GM12878 (cell line): Measurements from ENCODE around the gene COX6A2. TPM values are rescaled to one million over a fixed set of nuclear protein-coding genes. Genes with fewer than 3 reads are reported as not detected.
A peak's percentile ranks its signal among the peaks of the same experiment; 100 is the strongest.

Experiments used
- BACH1 ChIP-seq: fragments of 450-650 bp; IDR thresholded peaks from 2 replicates; pipeline ENCODE4 v1.6.1; 2017; ENCODE audit warnings: mild to moderate bottlenecking, borderline replicate concordance
- BHLHE40 ChIP-seq, 2 experiments: fragments of 450-650 bp in 1 of 2; IDR thresholded peaks; 2 replicates each; pipeline ENCODE4 v1.6.1; 2011 to 2017; ENCODE audit warnings: low read depth in 2 of 2, borderline replicate concordance in 1 of 2, improper control_type of control experiment in 1 of 2, low read length in 1 of 2, mild to moderate bottlenecking in 1 of 2
- CHD1 ChIP-seq: IDR thresholded peaks from 2 replicates; pipeline ENCODE4 v1.6.1; 2012; ENCODE audit warnings: low read depth, low read length, improper control_type of control experiment
- CHD2 ChIP-seq: IDR thresholded peaks from 2 replicates; pipeline ENCODE4 v1.6.1; 2011; ENCODE audit warnings: low read depth, low read length, improper control_type of control experiment, borderline replicate concordance
- CHD4 ChIP-seq: fragments of 200-600 bp; sonication (generic); IDR thresholded peaks from 2 replicates; pipeline ENCODE4 v1.6.1; 2016; ENCODE audit warnings: mild to moderate bottlenecking
- ELK1 ChIP-seq: IDR thresholded peaks from 2 replicates; pipeline ENCODE4 v1.6.1; 2012; ENCODE audit warnings: low read depth, low read length, improper control_type of control experiment
- GABPA ChIP-seq: IDR thresholded peaks from 2 replicates; pipeline ENCODE4 v1.6.1; 2014; ENCODE audit warnings: antibody characterized with exemption, low read depth, mild to moderate bottlenecking, inconsistent platforms
- IKZF1 ChIP-seq: fragments of 450-650 bp; conservative IDR thresholded peaks from 2 replicates; pipeline ENCODE4 v1.6.1; 2017; ENCODE audit warnings: antibody characterized with exemption, mild to moderate bottlenecking
- IRF3 ChIP-seq: fragments of 450-650 bp; IDR thresholded peaks from 2 replicates; pipeline ENCODE4 v1.6.1; 2014; ENCODE audit warnings: mild to moderate bottlenecking
- IRF4 ChIP-seq: IDR thresholded peaks from 2 replicates; pipeline ENCODE4 v1.6.1; 2011; ENCODE audit warnings: low read depth, low read length
- LARP7 ChIP-seq: fragments of 450-650 bp; IDR thresholded peaks from 2 replicates; pipeline ENCODE4 v1.6.1; 2017; ENCODE audit warnings: mild to moderate bottlenecking
- MTA2 ChIP-seq: fragments of 450-650 bp; IDR thresholded peaks from 2 replicates; pipeline ENCODE4 v1.6.1; 2016; ENCODE audit warnings: low read depth, mild to moderate bottlenecking, moderate library complexity
- MYB ChIP-seq: fragments of 150-350 bp; IDR thresholded peaks from 2 replicates; pipeline ENCODE4 v1.6.1; 2014; ENCODE audit warnings: mild to moderate bottlenecking, low read depth, low read length, borderline replicate concordance
- NFYB ChIP-seq: IDR thresholded peaks from 2 replicates; pipeline ENCODE4 v1.6.1; 2011; ENCODE audit warnings: low read depth, mild to moderate bottlenecking, low read length, improper control_type of control experiment, moderate library complexity; ENCODE audit not compliant: insufficient read depth
- PAX5 ChIP-seq: IDR thresholded peaks from 2 replicates; pipeline ENCODE4 v1.6.1; 2011; ENCODE audit warnings: low read depth, low read length, borderline replicate concordance
- PAX8 ChIP-seq: fragments of 450-650 bp; IDR thresholded peaks from 2 replicates; pipeline ENCODE4 v1.6.1; 2017; ENCODE audit warnings: mild to moderate bottlenecking, moderate library complexity
- PBX3 ChIP-seq: IDR thresholded peaks from 2 replicates; pipeline ENCODE4 v1.6.1; 2011; ENCODE audit warnings: mild to moderate bottlenecking, low read depth, low read length, moderate library complexity; ENCODE audit not compliant: insufficient replicate concordance
- PKNOX1 ChIP-seq: fragments of 450-650 bp; IDR thresholded peaks from 2 replicates; pipeline ENCODE4 v1.6.1; 2016; ENCODE audit warnings: mild to moderate bottlenecking
- POLR2A ChIP-seq: IDR thresholded peaks from 2 replicates; pipeline ENCODE4 v1.6.1; 2011; ENCODE audit warnings: low read depth, mild to moderate bottlenecking, low read length
- POU2F2 ChIP-seq: IDR thresholded peaks from 3 replicates; pipeline ENCODE4 v1.6.1; 2011; ENCODE audit warnings: low read depth, mild to moderate bottlenecking, low read length, borderline replicate concordance
- SMC3 ChIP-seq: IDR thresholded peaks from 2 replicates; pipeline ENCODE4 v1.6.1; 2011; ENCODE audit warnings: low read length, improper control_type of control experiment, borderline replicate concordance
- SP1 ChIP-seq: IDR thresholded peaks from one replicate; pipeline ENCODE4 v1.6.1; 2011; ENCODE audit warnings: low read depth, low read length
- STAT1 ChIP-seq: fragments of 450-650 bp; conservative IDR thresholded peaks from 2 replicates; pipeline ENCODE4 v1.6.1; 2014; ENCODE audit warnings: antibody characterized with exemption, mild to moderate bottlenecking
- SUZ12 ChIP-seq: fragments of 200-600 bp; sonication (generic); IDR thresholded peaks from one replicate; pipeline ENCODE4 v1.6.1; 2018; ENCODE audit warnings: antibody characterized with exemption, mild to moderate bottlenecking; ENCODE audit not compliant: unreplicated experiment
- YBX1 ChIP-seq: fragments of 450-650 bp; IDR thresholded peaks from 2 replicates; pipeline ENCODE4 v1.6.1; 2016; ENCODE audit warnings: antibody characterized with exemption
- ZNF384 ChIP-seq: IDR thresholded peaks from 2 replicates; pipeline ENCODE4 v1.6.1; 2012; ENCODE audit warnings: low read depth, mild to moderate bottlenecking, low read length, improper control_type of control experiment, borderline replicate concordance
- ZZZ3 ChIP-seq: IDR thresholded peaks from 2 replicates; pipeline ENCODE4 v1.6.1; 2011; ENCODE audit warnings: low read depth; ENCODE audit not compliant: control insufficient read depth, insufficient read length
- polyA plus RNA-seq, 11 experiments: library from polyadenylated mRNA; depleted of rRNA in 4 of 11; unstranded in 6 of 11; stranded (reverse) in 5 of 11; fragments of >200 nt; fragmentation: Nextera tagmentation in 4 of 11; fragmentation: Illumina TruSeq in 1 of 11; extraction: Ambion mirVana in 4 of 11; extraction: Trizol in 1 of 11; gene quantifications; 1 replicate in 1 of 11; 2 replicates in 10 of 11; pipeline versions ENCODE4 v1.2.1 to v1.2.3, GENCODE V29; 2011 to 2016; ENCODE audit warnings: inconsistent platforms in 2 of 11, missing spikeins in 2 of 11, low read depth in 1 of 11
- total RNA-seq, 4 experiments: library from RNA; depleted of rRNA in 3 of 4; stranded (reverse); fragments of >200 nt in 3 of 4; fragmentation: Illumina TruSeq in 1 of 4; extraction: Trizol in 1 of 4; gene quantifications; 2 replicates each; pipeline versions ENCODE4 v1.2.1 to v1.2.3, GENCODE V29; 2013 to 2021
- TF ChIP-seq, protein P1 (sequence below): fragments of 450-650 bp; IDR thresholded peaks from 2 replicates; pipeline ENCODE4 v1.6.1; 2017; ENCODE audit warnings: low read depth, mild to moderate bottlenecking, moderate library complexity

Gene COX6A2
- total and polyA plus RNA-seq, 10 of the 15 experiments (the other 5 are each of a cell fraction or from before 2014, with no cell fraction given), result not detected

DNA sequence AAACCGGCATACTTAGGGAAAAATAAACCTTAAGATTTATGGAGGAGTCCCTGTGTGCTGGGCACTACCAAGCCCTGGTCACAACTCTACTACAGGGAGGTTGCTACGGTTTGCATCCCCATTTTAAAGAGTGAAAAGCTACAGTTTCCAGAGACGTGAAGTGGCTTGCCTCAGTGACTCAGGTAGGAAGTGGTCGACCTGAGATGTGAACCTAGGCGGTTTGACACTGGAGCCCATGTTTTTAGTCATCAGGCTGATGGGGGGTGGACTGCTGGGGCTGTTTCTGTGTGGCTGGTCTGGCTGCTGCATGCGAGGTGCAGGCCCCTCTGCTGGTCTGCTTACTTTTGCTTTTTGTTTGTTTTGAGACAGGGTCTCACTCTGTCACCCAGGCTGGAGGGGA, 6.6 kb downstream of the COX6A2 start (continued):
- TF ChIP-seq MYB, result peak; percentile 72; the same call in 1 of the 2 replicates
- no peak for TF ChIP-seq SMC3
- peak; percentile 53; the same call in 1 of the 3 replicates for TF ChIP-seq POU2F2
- TF ChIP-seq, protein P1, sequence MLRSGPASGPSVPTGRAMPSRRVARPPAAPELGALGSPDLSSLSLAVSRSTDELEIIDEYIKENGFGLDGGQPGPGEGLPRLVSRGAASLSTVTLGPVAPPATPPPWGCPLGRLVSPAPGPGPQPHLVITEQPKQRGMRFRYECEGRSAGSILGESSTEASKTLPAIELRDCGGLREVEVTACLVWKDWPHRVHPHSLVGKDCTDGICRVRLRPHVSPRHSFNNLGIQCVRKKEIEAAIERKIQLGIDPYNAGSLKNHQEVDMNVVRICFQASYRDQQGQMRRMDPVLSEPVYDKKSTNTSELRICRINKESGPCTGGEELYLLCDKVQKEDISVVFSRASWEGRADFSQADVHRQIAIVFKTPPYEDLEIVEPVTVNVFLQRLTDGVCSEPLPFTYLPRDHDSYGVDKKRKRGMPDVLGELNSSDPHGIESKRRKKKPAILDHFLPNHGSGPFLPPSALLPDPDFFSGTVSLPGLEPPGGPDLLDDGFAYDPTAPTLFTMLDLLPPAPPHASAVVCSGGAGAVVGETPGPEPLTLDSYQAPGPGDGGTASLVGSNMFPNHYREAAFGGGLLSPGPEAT, result no peak
- TF ChIP-seq PBX3, result no peak
- peak; percentile 60; the same call in 1 of the 2 replicates for TF ChIP-seq IRF4
- peak; percentile 44; the same call in 1 of the 2 replicates for TF ChIP-seq MTA2
- TF ChIP-seq YBX1, result no peak
- TF ChIP-seq ZNF384, result no peak
- no peak for TF ChIP-seq PAX8
- no peak for TF ChIP-seq POLR2A
- TF ChIP-seq PKNOX1, result no peak
- peak in 1 of 2 experiments; percentile 56; a peak in 1 of 4 replicates for TF ChIP-seq BHLHE40 (IDR thresholded peaks at IDR 0.05; ENCODE audit: borderline replicate concordance in 1 of 2, low read depth in 2 of 2, low read length in 1 of 2)
- TF ChIP-seq CHD1, result no peak
- TF ChIP-seq BACH1, result peak; percentile 61; the same call in 1 of the 2 replicates
- peak; percentile 84 for TF ChIP-seq PAX5
- TF ChIP-seq ELK1, result no peak
- TF ChIP-seq LARP7, result no peak
- no peak for TF ChIP-seq ZZZ3
- TF ChIP-seq SP1, result peak; percentile 60
- no peak for TF ChIP-seq CHD2
- TF ChIP-seq IKZF1, result peak; percentile 62; the same call in 1 of the 2 replicates
- TF ChIP-seq STAT1, result no peak
- no peak for TF ChIP-seq GABPA
- TF ChIP-seq NFYB, result no peak
- TF ChIP-seq IRF3, result no peak
- TF ChIP-seq CHD4, result no peak
- no peak for TF ChIP-seq SUZ12
